ENCODE results near the gene ALDH4A1.

The ALDH4A1 gene

GRCh38 chr1:18948048-18948912 is 45.9 kb upstream of the ALDH4A1 start:
- peaks cover 0 to 70% (median 0%) of the 10 kb centered on the region in 11 experiments; a peak in 7 of 22 replicates for H4K20me1 ChIP-seq
- TF ChIP-seq Cebpa-rat (IDR thresholded peaks at IDR 0.05) = no peak
- peak overlapping the region in 10 of 11 experiments; percentile 76 to 93 (median 88); a peak in 20 of 22 replicates for H3K27ac ChIP-seq
- no peaks in the 10 kb centered on the region for H3K9me3 ChIP-seq (replicated peaks in 1 of 11)
- H3K27me3 ChIP-seq = no peaks in the 10 kb centered on the region
- peak overlapping the region; percentile 90 to 100 (median 98) for H3K4me2 ChIP-seq
- H3K36me3 ChIP-seq = 0 out of 22 replicates have a peak, but pooled peaks cover 0 to 6% (median 0%) of the 10 kb centered on the region in 11 experiments
- peak overlapping the region in 7 of 10 experiments; percentile 9 to 58 (median 49); a peak in 8 of 20 replicates for H3K4me3 ChIP-seq
- peak overlapping the region; percentile 75 to 85 (median 80); a peak in 20 of 22 replicates for H3K9ac ChIP-seq
- peaks cover 87 to 99% (median 90%) of the 10 kb centered on the region in 10 experiments for H3K4me1 ChIP-seq

DNA sequence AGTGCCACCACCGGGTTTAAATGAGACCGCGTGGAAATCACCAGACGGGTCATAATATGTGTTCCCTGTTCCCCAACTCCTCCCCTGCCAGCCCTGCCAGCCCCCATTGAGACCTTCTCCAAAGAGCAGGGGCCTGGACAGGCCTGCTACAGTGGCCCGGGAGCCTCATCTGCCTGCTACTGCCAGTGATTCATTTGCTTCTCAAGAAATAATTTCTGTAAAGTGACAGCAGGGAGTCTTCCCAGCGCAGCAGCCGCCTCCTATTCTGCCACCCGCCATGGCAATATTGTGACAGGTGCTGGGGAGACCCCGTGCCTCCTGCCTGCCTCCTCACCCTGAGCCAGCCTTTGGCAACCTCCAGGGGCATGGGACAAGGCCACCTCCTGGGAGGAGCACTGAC is 45.2 kb upstream of the ALDH4A1 start:
- Histone ChIP-seq H4K20me1 (peaks cover 0 to 71% (median 0%) of the 10 kb centered on the region in 11 experiments; a peak in 6 of 22 replicates), H3K9ac (peak overlapping the region; percentile 10 to 84 (median 49); a peak in 11 of 22 replicates), H3K4me2 (peak overlapping the region; percentile 90 to 100 (median 98)), H3K36me3 (0 out of 22 replicates have a peak, but pooled peaks cover 0 to 8% (median 0%) of the 10 kb centered on the region in 11 experiments), H3K27ac (peak overlapping the region in 10 of 11 experiments; percentile 21 to 93 (median 88); a peak in 20 of 22 replicates), H3K4me1 (peaks cover 80 to 99% (median 84%) of the 10 kb centered on the region in 10 experiments), H3K9me3 (replicated peaks in 1 of 11) (no peaks in the 10 kb centered on the region), H3K27me3 (no peaks in the 10 kb centered on the region), H3K4me3 (0 out of 20 replicates have a peak overlapping the region, but pooled peaks of 1 of the 10 experiments have one; percentile 49)
- no peak for TF ChIP-seq Cebpa-rat (IDR thresholded peaks at IDR 0.05)

- H3K4me1 ChIP-seq = peaks cover 74 to 99% (median 81%) of the 10 kb centered on the region in 10 experiments
- no peaks in the 10 kb centered on the region for H3K9me3 ChIP-seq (replicated peaks in 1 of 11)
Measured at GRCh38 chr1:18946550-18947381, 44.4 kb upstream of the ALDH4A1 start.

GRCh38 chr1:18945401-18945849 is 43.1 kb upstream of the ALDH4A1 start:
- Histone ChIP-seq H3K4me1 (peaks cover 61 to 91% (median 76%) of the 10 kb centered on the region in 10 experiments), H4K20me1 (peaks cover 0 to 75% (median 19%) of the 10 kb centered on the region in 11 experiments; a peak in 13 of 22 replicates), H3K9me3 (replicated peaks in 1 of 11) (no peaks in the 10 kb centered on the region), H3K9ac (peak overlapping the region in 7 of 11 experiments; percentile 1 to 43 (median 18); a peak in 6 of 22 replicates), H3K27me3 (no peaks in the 10 kb centered on the region), H3K36me3 (peaks cover 0 to 8% (median 0%) of the 10 kb centered on the region in 11 experiments; a peak in 1 of 22 replicates), H3K4me3 (no peak overlapping the region), H3K27ac (peak overlapping the region in 5 of 11 experiments; percentile 5 to 57 (median 40); a peak in 6 of 22 replicates), H3K4me2 (peak overlapping the region; percentile 25 to 99 (median 43))
- no peak for TF ChIP-seq Cebpa-rat (IDR thresholded peaks at IDR 0.05)

More at GRCh38 chr1:18946550-18947381, 44.4 kb upstream of the ALDH4A1 start:
- peaks cover 0 to 70% (median 6%) of the 10 kb centered on the region in 11 experiments; a peak in 12 of 22 replicates for H4K20me1 ChIP-seq
- peak overlapping the region; percentile 90 to 100 (median 98) for H3K4me2 ChIP-seq
- H3K27ac ChIP-seq = peak overlapping the region in 10 of 11 experiments; percentile 21 to 93 (median 88); a peak in 18 of 22 replicates
- H3K27me3 ChIP-seq = no peaks in the 10 kb centered on the region
- no peak for TF ChIP-seq Cebpa-rat (IDR thresholded peaks at IDR 0.05)
- H3K9ac ChIP-seq = peak overlapping the region; percentile 9 to 84 (median 46); a peak in 13 of 22 replicates
- no peak overlapping the region for H3K4me3 ChIP-seq
- peaks cover 0 to 8% (median 0%) of the 10 kb centered on the region in 11 experiments; a peak in 1 of 22 replicates for H3K36me3 ChIP-seq

DNA sequence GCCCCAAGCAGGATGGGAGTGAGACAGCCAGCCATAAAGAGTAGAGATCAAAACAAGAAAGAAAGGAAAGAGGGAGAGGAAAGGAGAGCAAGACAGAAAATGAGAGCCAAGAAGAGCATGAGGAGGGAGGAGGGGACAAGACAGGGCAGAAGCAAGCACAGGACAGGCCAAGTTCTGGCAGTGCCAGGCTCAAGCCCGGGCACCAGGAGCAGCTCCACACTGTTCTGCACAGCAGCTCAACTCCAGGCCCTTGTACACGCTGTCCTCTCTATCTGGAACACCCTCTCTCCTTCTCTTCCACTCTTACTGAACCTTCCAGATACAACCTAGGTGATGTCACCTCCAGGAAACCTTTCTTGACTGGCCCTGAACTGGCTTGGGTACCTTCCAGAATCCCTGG is 42.5 kb upstream of the ALDH4A1 start:
- peaks cover 0 to 8% (median 0%) of the 10 kb centered on the region in 11 experiments; a peak in 1 of 22 replicates for H3K36me3 ChIP-seq
- no peaks in the 10 kb centered on the region for H3K9me3 ChIP-seq (replicated peaks in 1 of 11)
- H3K4me2 ChIP-seq = peak overlapping the region; percentile 25 to 99 (median 43)
- TF ChIP-seq Cebpa-rat (IDR thresholded peaks at IDR 0.05) = no peak
- H4K20me1 ChIP-seq = peaks cover 1 to 82% (median 25%) of the 10 kb centered on the region in 11 experiments; a peak in 14 of 22 replicates
- no peaks in the 10 kb centered on the region for H3K27me3 ChIP-seq
- H3K9ac ChIP-seq = peak overlapping the region in 5 of 11 experiments; percentile 1 to 43 (median 26); a peak in 6 of 22 replicates
- H3K27ac ChIP-seq = peak overlapping the region in 8 of 11 experiments; percentile 5 to 57 (median 29); a peak in 11 of 22 replicates
- peaks cover 61 to 90% (median 75%) of the 10 kb centered on the region in 10 experiments for H3K4me1 ChIP-seq
- H3K4me3 ChIP-seq = no peak overlapping the region

DNA sequence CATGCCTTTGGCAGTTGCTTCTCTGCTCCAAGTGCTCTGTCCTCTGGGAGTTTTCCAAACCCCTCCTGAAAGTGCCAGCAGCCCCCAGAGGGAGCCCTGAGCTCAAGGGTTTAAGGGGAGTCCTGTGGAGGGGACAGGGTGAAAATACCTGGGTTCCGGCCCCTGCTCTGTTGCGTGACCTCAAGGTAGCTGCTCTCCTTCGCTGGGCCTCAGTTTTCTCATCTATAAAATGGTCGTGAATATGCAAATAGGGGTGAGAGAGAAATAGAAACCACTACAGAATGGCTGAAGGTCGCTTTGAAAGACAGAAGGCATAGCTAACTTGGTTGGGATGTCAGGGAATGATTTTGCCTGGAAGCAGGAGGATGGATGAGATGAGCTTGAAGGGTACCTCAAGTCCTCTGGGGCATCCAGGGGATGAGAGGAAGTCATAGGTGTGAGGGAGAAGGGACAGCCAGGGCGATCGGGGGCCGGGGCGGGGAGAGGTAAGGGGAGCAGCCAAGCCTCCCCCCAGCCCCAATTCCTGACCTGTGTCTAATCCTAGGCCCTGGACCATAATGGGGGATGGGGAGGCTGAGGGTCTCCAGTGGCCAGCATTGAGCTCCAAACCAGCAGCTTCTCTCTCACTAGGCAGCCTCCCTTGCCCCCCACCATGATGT is 41.7 kb upstream of the ALDH4A1 start:
- H3K27me3 ChIP-seq = no peaks in the 10 kb centered on the region
- H3K9me3 ChIP-seq (replicated peaks in 1 of 11) = no peaks in the 10 kb centered on the region
- TF ChIP-seq Cebpa-rat (IDR thresholded peaks at IDR 0.05) = no peak
- H3K4me1 ChIP-seq = peaks cover 61 to 90% (median 75%) of the 10 kb centered on the region in 10 experiments
- H3K27ac ChIP-seq = peak overlapping the region in 4 of 11 experiments; percentile 15 to 57 (median 50); a peak in 4 of 22 replicates
- H3K36me3 ChIP-seq = peaks cover 0 to 8% (median 0%) of the 10 kb centered on the region in 11 experiments; a peak in 1 of 22 replicates
- no peak overlapping the region for H3K4me3 ChIP-seq
- peaks cover 9 to 87% (median 32%) of the 10 kb centered on the region in 11 experiments; a peak in 17 of 22 replicates for H4K20me1 ChIP-seq
- peak overlapping the region in 2 of 11 experiments; percentile 2 to 35; a peak in 1 of 22 replicates for H3K9ac ChIP-seq
- H3K4me2 ChIP-seq = peak overlapping the region in 6 of 11 experiments; percentile 25 to 99 (median 44); a peak in 6 of 22 replicates

- Histone ChIP-seq H3K4me2 (no peak overlapping the region), H3K9me3 (replicated peaks in 1 of 11) (no peaks in the 10 kb centered on the region), H3K36me3 (peaks cover 0 to 8% (median 0%) of the 10 kb centered on the region in 11 experiments; a peak in 1 of 22 replicates), H3K4me1 (peaks cover 61 to 90% (median 75%) of the 10 kb centered on the region in 10 experiments), H4K20me1 (peaks cover 18 to 88% (median 41%) of the 10 kb centered on the region in 11 experiments; a peak in 18 of 22 replicates), H3K4me3 (no peak overlapping the region), H3K27ac (no peak overlapping the region), H3K9ac (no peak overlapping the region), H3K27me3 (no peaks in the 10 kb centered on the region)
- no peak for TF ChIP-seq Cebpa-rat (IDR thresholded peaks at IDR 0.05)
Measured at GRCh38 chr1:18943162-18943561, 40.8 kb upstream of the ALDH4A1 start.

All from BLaER1 treated with 17β-estradiol and CSF1 and Interleukin-3, amounts not matched to agents 10 nM and 100 nM (cell line).